ENCODE results near the gene CRELD2. TPM values are rescaled to one million over a fixed set of nuclear protein-coding genes. Genes with fewer than 3 reads are reported as not detected.

The CRELD2 gene
- total and polyA plus RNA-seq, 2 of the 13 experiments (the other 11 are each of a cell fraction or from before 2014, with no cell fraction given) = 17.2 to 44.7 TPM

DNA sequence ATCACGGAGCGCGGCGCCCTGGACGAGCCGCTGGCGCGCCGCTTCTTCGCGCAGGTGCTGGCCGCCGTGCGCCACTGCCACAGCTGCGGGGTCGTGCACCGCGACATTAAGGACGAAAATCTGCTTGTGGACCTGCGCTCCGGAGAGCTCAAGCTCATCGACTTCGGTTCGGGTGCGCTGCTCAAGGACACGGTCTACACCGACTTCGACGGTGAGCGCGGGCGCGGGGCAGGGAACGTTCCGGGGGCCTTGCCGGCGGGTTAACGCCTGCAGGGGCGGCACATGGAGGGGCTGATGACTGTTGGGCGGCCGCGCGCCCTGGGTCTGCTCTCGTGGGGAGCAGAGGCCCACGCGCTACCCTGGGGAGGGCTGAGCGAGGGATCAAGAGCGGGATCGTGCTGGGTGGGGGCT, 43.2 kb downstream of the CRELD2 start (continued):
- no peak for TF ChIP-seq PRDM4 (CRISPR knock-in tag; IDR thresholded peaks at IDR 0.05; ENCODE audit: borderline replicate concordance)
- TF ChIP-seq, protein P1, sequence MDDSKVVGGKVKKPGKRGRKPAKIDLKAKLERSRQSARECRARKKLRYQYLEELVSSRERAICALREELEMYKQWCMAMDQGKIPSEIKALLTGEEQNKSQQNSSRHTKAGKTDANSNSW (CRISPR knock-in tag; IDR thresholded peaks at IDR 0.05; ENCODE audit: borderline replicate concordance) = no peak
- no peak for TF ChIP-seq YY1 (IDR thresholded peaks at IDR 0.05; ENCODE audit: insufficient read depth, insufficient replicate concordance, low read depth, low read length)
- TF ChIP-seq, protein P2, sequence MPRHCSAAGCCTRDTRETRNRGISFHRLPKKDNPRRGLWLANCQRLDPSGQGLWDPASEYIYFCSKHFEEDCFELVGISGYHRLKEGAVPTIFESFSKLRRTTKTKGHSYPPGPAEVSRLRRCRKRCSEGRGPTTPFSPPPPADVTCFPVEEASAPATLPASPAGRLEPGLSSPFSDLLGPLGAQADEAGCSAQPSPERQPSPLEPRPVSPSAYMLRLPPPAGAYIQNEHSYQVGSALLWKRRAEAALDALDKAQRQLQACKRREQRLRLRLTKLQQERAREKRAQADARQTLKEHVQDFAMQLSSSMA (CRISPR knock-in tag; IDR thresholded peaks at IDR 0.05) = no peak
- TF ChIP-seq THAP9 (CRISPR knock-in tag; IDR thresholded peaks at IDR 0.05; ENCODE audit: borderline replicate concordance) = no peak; the same call in 1 of the 2 replicates
- TF ChIP-seq ZNF3 (CRISPR knock-in tag; IDR thresholded peaks at IDR 0.05) = no peak
- TF ChIP-seq RBM22 (optimal IDR thresholded peaks at IDR 0.05; ENCODE audit: low read length) = peak; percentile 62
- TF ChIP-seq GZF1 (CRISPR knock-in tag; IDR thresholded peaks at IDR 0.05) = no peak
- no peak for TF ChIP-seq PAF1 (CRISPR knock-in tag; IDR thresholded peaks at IDR 0.05)
- no peak for TF ChIP-seq ASH2L (IDR thresholded peaks at IDR 0.05; ENCODE audit: insufficient read length, low read depth, low read length)
- no peak for TF ChIP-seq SMARCE1 (IDR thresholded peaks at IDR 0.05; ENCODE audit: borderline replicate concordance)
- TF ChIP-seq, protein P3, sequence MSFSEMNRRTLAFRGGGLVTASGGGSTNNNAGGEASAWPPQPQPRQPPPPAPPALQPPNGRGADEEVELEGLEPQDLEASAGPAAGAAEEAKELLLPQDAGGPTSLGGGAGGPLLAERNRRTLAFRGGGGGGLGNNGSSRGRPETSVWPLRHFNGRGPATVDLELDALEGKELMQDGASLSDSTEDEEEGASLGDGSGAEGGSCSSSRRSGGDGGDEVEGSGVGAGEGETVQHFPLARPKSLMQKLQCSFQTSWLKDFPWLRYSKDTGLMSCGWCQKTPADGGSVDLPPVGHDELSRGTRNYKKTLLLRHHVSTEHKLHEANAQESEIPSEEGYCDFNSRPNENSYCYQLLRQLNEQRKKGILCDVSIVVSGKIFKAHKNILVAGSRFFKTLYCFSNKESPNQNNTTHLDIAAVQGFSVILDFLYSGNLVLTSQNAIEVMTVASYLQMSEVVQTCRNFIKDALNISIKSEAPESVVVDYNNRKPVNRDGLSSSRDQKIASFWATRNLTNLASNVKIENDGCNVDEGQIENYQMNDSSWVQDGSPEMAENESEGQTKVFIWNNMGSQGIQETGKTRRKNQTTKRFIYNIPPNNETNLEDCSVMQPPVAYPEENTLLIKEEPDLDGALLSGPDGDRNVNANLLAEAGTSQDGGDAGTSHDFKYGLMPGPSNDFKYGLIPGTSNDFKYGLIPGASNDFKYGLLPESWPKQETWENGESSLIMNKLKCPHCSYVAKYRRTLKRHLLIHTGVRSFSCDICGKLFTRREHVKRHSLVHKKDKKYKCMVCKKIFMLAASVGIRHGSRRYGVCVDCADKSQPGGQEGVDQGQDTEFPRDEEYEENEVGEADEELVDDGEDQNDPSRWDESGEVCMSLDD (CRISPR knock-in tag; IDR thresholded peaks at IDR 0.05; ENCODE audit: borderline replicate concordance) = no peak
- no peak for TF ChIP-seq ZEB1 (IDR thresholded peaks at IDR 0.05; ENCODE audit: insufficient replicate concordance, low read depth)
- no peak for TF ChIP-seq CEBPG (CRISPR knock-in tag; IDR thresholded peaks at IDR 0.05)
- TF ChIP-seq SP2 (CRISPR knock-in tag; IDR thresholded peaks at IDR 0.05) = no peak
- TF ChIP-seq HDAC2 (CRISPR knock-in tag; IDR thresholded peaks at IDR 0.05) = no peak; the same call in 1 of the 2 replicates
- TF ChIP-seq JUN (CRISPR knock-in tag; IDR thresholded peaks at IDR 0.05) = no peak
- TF ChIP-seq, protein P4, sequence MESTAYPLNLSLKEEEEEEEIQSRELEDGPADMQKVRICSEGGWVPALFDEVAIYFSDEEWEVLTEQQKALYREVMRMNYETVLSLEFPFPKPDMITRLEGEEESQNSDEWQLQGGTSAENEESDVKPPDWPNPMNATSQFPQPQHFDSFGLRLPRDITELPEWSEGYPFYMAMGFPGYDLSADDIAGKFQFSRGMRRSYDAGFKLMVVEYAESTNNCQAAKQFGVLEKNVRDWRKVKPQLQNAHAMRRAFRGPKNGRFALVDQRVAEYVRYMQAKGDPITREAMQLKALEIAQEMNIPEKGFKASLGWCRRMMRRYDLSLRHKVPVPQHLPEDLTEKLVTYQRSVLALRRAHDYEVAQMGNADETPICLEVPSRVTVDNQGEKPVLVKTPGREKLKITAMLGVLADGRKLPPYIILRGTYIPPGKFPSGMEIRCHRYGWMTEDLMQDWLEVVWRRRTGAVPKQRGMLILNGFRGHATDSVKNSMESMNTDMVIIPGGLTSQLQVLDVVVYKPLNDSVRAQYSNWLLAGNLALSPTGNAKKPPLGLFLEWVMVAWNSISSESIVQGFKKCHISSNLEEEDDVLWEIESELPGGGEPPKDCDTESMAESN (CRISPR knock-in tag; conservative IDR thresholded peaks at IDR 0.05) = no peak
- no peak for TF ChIP-seq ZNF773 (CRISPR knock-in tag; IDR thresholded peaks at IDR 0.05; ENCODE audit: borderline replicate concordance)
- no peak for TF ChIP-seq FOXK1 (CRISPR knock-in tag; IDR thresholded peaks at IDR 0.05; ENCODE audit: borderline replicate concordance, low read depth)

Measured in HepG2 (cell line).